H9 (cell line): ENCODE data around the gene CHMP4A. TPM values are rescaled to one million over a fixed set of nuclear protein-coding genes. Genes with fewer than 3 reads are reported as not detected.

Source experiments
- DNase-seq: peaks from one replicate; pipeline ENCODE4 v3.0.0-alpha.2; 2017
- H2AFZ ChIP-seq: one replicate; pipeline ENCODE4 v1.6.1; 2013; ENCODE audit warnings: mild to moderate bottlenecking, low read length, control low read depth, moderate library complexity
- H2AK5ac ChIP-seq: 2 replicates; pipeline ENCODE4 v1.6.1; 2013; ENCODE audit warnings: low read length, control low read depth, mixed read lengths; ENCODE audit not compliant: insufficient read length
- H2BK120ac ChIP-seq: one replicate; pipeline ENCODE4 v1.6.1; 2013; ENCODE audit warnings: low read depth, mild to moderate bottlenecking, low read length, control low read depth, inconsistent platforms; ENCODE audit not compliant: poor library complexity, severe bottlenecking
- H2BK12ac ChIP-seq: 2 replicates; pipeline ENCODE4 v1.6.1; 2013; ENCODE audit warnings: low read length, control low read depth, mixed read lengths, low read depth; ENCODE audit not compliant: insufficient read length
- H2BK15ac ChIP-seq: 2 replicates; pipeline ENCODE4 v1.6.1; 2013; ENCODE audit warnings: low read depth, low read length, control low read depth
- H2BK20ac ChIP-seq: one replicate; pipeline ENCODE4 v1.6.1; 2013; ENCODE audit warnings: low read depth, mild to moderate bottlenecking, low read length, control low read depth, inconsistent platforms; ENCODE audit not compliant: poor library complexity, severe bottlenecking
- H2BK5ac ChIP-seq: 2 replicates; pipeline ENCODE4 v1.6.1; 2013; ENCODE audit warnings: low read length, control low read depth, mixed read lengths; ENCODE audit not compliant: insufficient read length
- H3K14ac ChIP-seq: 2 replicates; pipeline ENCODE4 v1.6.1; 2013; ENCODE audit warnings: low read length, control low read depth; ENCODE audit not compliant: insufficient read depth
- H3K18ac ChIP-seq: 2 replicates; pipeline ENCODE4 v1.6.1; 2013; ENCODE audit warnings: low read depth, mild to moderate bottlenecking, mixed read lengths, low read length, control low read depth; ENCODE audit not compliant: insufficient read length
- H3K23ac ChIP-seq: 2 replicates; pipeline ENCODE4 v1.6.1; 2013; ENCODE audit warnings: low read length, control low read depth, mixed read lengths, low read depth; ENCODE audit not compliant: insufficient read length
- H3K23me2 ChIP-seq: 2 replicates; pipeline ENCODE4 v1.6.1; 2013; ENCODE audit warnings: low read depth, mild to moderate bottlenecking, mixed read lengths, low read length, control low read depth; ENCODE audit not compliant: insufficient read length, poor library complexity, severe bottlenecking
- H3K27ac ChIP-seq: 2 replicates; pipeline ENCODE4 v1.5.1; 2013; ENCODE audit warnings: low read length, control low read depth, mixed read lengths, low read depth; ENCODE audit not compliant: insufficient read length
- H3K27me3 ChIP-seq: 2 replicates; pipeline ENCODE4 v1.6.1; 2013; ENCODE audit warnings: low read length, control low read depth, inconsistent platforms; ENCODE audit not compliant: insufficient read depth
- H3K4ac ChIP-seq: 2 replicates; pipeline ENCODE4 v1.6.1; 2013; ENCODE audit warnings: low read depth, mild to moderate bottlenecking, control low read depth, inconsistent platforms, low read length, moderate library complexity
- H3K4me1 ChIP-seq: 2 replicates; pipeline ENCODE4 v1.6.1; 2013; ENCODE audit warnings: low read length, control low read depth, inconsistent platforms; ENCODE audit not compliant: insufficient read depth
- H3K4me2 ChIP-seq: 2 replicates; pipeline ENCODE4 v1.6.1; 2013; ENCODE audit warnings: low read length, control low read depth, mixed read lengths; ENCODE audit not compliant: insufficient read length, insufficient read depth
- H3K56ac ChIP-seq: 2 replicates; pipeline ENCODE4 v1.6.1; 2013; ENCODE audit warnings: low read depth, mild to moderate bottlenecking, mixed read lengths, low read length, control low read depth; ENCODE audit not compliant: insufficient read length
- H3K79me1 ChIP-seq: 2 replicates; pipeline ENCODE4 v1.6.1; 2013; ENCODE audit warnings: low read depth, mild to moderate bottlenecking, moderate library complexity, low read length, control low read depth, inconsistent platforms; ENCODE audit not compliant: insufficient read depth, poor library complexity, severe bottlenecking
- H3K79me2 ChIP-seq: 2 replicates; pipeline ENCODE4 v1.6.1; 2013; ENCODE audit warnings: low read length, control low read depth, inconsistent platforms; ENCODE audit not compliant: insufficient read depth
- H3K9ac ChIP-seq: 2 replicates; pipeline ENCODE4 v1.6.1; 2013; ENCODE audit warnings: low read length, control low read depth, mixed read lengths; ENCODE audit not compliant: insufficient read length; ENCODE audit errors: extremely low read depth
- H3K9me3 ChIP-seq: one replicate; pipeline ENCODE4 v1.6.1; 2013; ENCODE audit warnings: low read depth, low read length, inconsistent platforms; ENCODE audit not compliant: control insufficient read depth
- H3T11ph ChIP-seq: one replicate; pipeline ENCODE4 v1.6.1; 2013; ENCODE audit warnings: mild to moderate bottlenecking, low read length, control low read depth, inconsistent platforms
- H4K20me1 ChIP-seq: one replicate; pipeline ENCODE4 v1.6.1; 2013; ENCODE audit not compliant: control insufficient read depth, insufficient read length, insufficient read depth
- H4K5ac ChIP-seq: 2 replicates; pipeline ENCODE4 v1.6.1; 2013; ENCODE audit warnings: low read depth, mild to moderate bottlenecking, mixed read lengths, low read length, control low read depth; ENCODE audit not compliant: insufficient read length
- H4K8ac ChIP-seq: replicated peaks from 2 replicates; pipeline ENCODE4 v1.6.1; 2013; ENCODE audit warnings: low read length, control low read depth, mixed read lengths, low read depth; ENCODE audit not compliant: insufficient read length
- H4K91ac ChIP-seq: 2 replicates; pipeline ENCODE4 v1.6.1; 2013; ENCODE audit warnings: low read depth, mild to moderate bottlenecking, moderate library complexity, mixed read lengths, low read length, control low read depth; ENCODE audit not compliant: insufficient read length
- H3K27ac Mint-ChIP-seq, 3 experiments: 2 replicates in 2 of 3; 3 replicates in 1 of 3; pipeline ENCODE4 v1.8.0; 2020 to 2021; ENCODE audit warnings: mixed read lengths in 3 of 3, mild to moderate bottlenecking in 1 of 3, moderate library complexity in 1 of 3
- H3K27me3 Mint-ChIP-seq: 2 replicates; pipeline ENCODE4 v1.8.0; 2021; ENCODE audit warnings: low read depth, mild to moderate bottlenecking, moderate library complexity, mixed read lengths
- H3K36me3 Mint-ChIP-seq, 3 experiments: 2 replicates in 2 of 3; 3 replicates in 1 of 3; pipeline ENCODE4 v1.8.0; 2020 to 2021; ENCODE audit warnings: low read depth in 3 of 3, mixed read lengths in 3 of 3; ENCODE audit not compliant: insufficient read depth in 1 of 3
- H3K4me1 Mint-ChIP-seq, 2 experiments: 2 replicates each; pipeline ENCODE4 v1.8.0; 2020; ENCODE audit warnings: mixed read lengths in 2 of 2
- H3K4me3 Mint-ChIP-seq, 2 experiments: 2 replicates in 1 of 2; 3 replicates in 1 of 2; pipeline ENCODE4 v1.8.0; 2020 to 2021; ENCODE audit warnings: mild to moderate bottlenecking in 2 of 2, mixed read lengths in 2 of 2, moderate library complexity in 1 of 2
- H3K9me3 Mint-ChIP-seq, 2 experiments: 2 replicates in 1 of 2; 3 replicates in 1 of 2; pipeline ENCODE4 v1.8.0; 2020; ENCODE audit warnings: mild to moderate bottlenecking in 2 of 2, mixed read lengths in 2 of 2, moderate library complexity in 1 of 2
- CTCF ChIP-seq: fragments of 200-600 bp; sonication (generic); conservative IDR thresholded peaks from 3 replicates; pipeline ENCODE4 v1.8.0; 2021; ENCODE audit warnings: antibody characterized with exemption, mild to moderate bottlenecking
- whole genome bisulfite sequencing: extraction: QIAGEN DNeasy Blood & Tissue Kit; methylation state at CpG from one replicate; pipeline ENCODE4 v1.1.7; 2013; ENCODE audit warnings: missing lambda C conversion rate, low lambda C conversion rate, mixed read lengths; ENCODE audit not compliant: insufficient read length; ENCODE audit errors: extremely low coverage; 5-methylcytosine and 5-hydroxymethylcytosine counted together
- total RNA-seq: library from RNA; stranded (reverse); gene quantifications from 2 replicates; pipeline ENCODE4 v1.2.1, GENCODE V29; 2021

CHMP4A gene
- total RNA-seq, 1 experiment from 2014 or later = 46.2 TPM

- no peak overlapping the region for H2BK5ac ChIP-seq
- H3K4me1 Mint-ChIP-seq = peaks cover 26% of the 10 kb centered on the region in 2 experiments
- no peak overlapping the region for H3K56ac ChIP-seq
- H3K27ac Mint-ChIP-seq = peak overlapping the region; percentile 95 to 98 (median 96)
- no peak overlapping the region for H4K8ac ChIP-seq
- no peak overlapping the region for H2BK12ac ChIP-seq
- H2AK5ac ChIP-seq = no peak overlapping the region
- H3K27ac ChIP-seq = no peak overlapping the region
- peaks cover 8% of the 10 kb centered on the region for H3K23me2 ChIP-seq
- no peak for DNase-seq
- no peak overlapping the region for H2BK20ac ChIP-seq
- TF ChIP-seq CTCF = no peak
- no peak overlapping the region for H2BK15ac ChIP-seq
- H2AFZ ChIP-seq = no peak overlapping the region
- H3K9me3 ChIP-seq = peaks cover under 1% of the 10 kb centered on the region
- H3K27me3 ChIP-seq = no peaks in the 10 kb centered on the region
- H3K4me3 Mint-ChIP-seq = peak overlapping the region; percentile 92 to 98
- peaks cover 3 to 4% of the 10 kb centered on the region in 2 experiments; a peak in 4 of 5 replicates for H3K9me3 Mint-ChIP-seq
- H4K5ac ChIP-seq = no peak overlapping the region
- no peaks in the 10 kb centered on the region for H3K4me1 ChIP-seq
- H3T11ph ChIP-seq = no peak overlapping the region
- no peaks in the 10 kb centered on the region for H3K79me1 ChIP-seq
- no peaks in the 10 kb centered on the region for H3K79me2 ChIP-seq
- H4K91ac ChIP-seq = no peak overlapping the region
- no peak overlapping the region for H3K23ac ChIP-seq
- H4K20me1 ChIP-seq = no peaks in the 10 kb centered on the region
- H3K14ac ChIP-seq = peak overlapping the region; percentile 27
- peaks cover 22 to 55% (median 52%) of the 10 kb centered on the region in 3 experiments for H3K36me3 Mint-ChIP-seq
- no peak overlapping the region for H2BK120ac ChIP-seq
- WGBS = no CpG with 5 or more reads among the region's 33 CpGs
- H3K18ac ChIP-seq = no peak overlapping the region
- peak overlapping the region; percentile 71 for H3K4me2 ChIP-seq
- H3K9ac ChIP-seq = peak overlapping the region; percentile 69
- no peak overlapping the region for H3K4ac ChIP-seq
- no peaks in the 10 kb centered on the region for H3K27me3 Mint-ChIP-seq
Observed at GRCh38 chr14:24196071-24197055, 16.9 kb downstream of the CHMP4A start.
